DOHH2 (cell line): Measurements from ENCODE around the gene ALDH1L1.

Experiments
- H3F3A ChIP-seq: fragments of 200-600 bp; sonication (generic), shearing (Covaris generic); 2 replicates; pipeline ENCODE4 v1.6.0; 2016; ENCODE audit warnings: antibody characterized with exemption, mild to moderate bottlenecking; ENCODE audit not compliant: control insufficient read depth, insufficient read depth
- H3K27ac ChIP-seq: fragments of 200-600 bp; sonication (generic); 2 replicates; pipeline ENCODE4 v1.5.1; 2014; ENCODE audit warnings: low read depth, mild to moderate bottlenecking, low read length, moderate library complexity
- H3K27me3 ChIP-seq: fragments of 200-600 bp; sonication (generic); 2 replicates; pipeline ENCODE4 v1.6.1; 2014; ENCODE audit warnings: mild to moderate bottlenecking, low read length, mixed read lengths; ENCODE audit not compliant: control insufficient read depth
- H3K36me3 ChIP-seq: fragments of 200-600 bp; sonication (generic); 2 replicates; pipeline ENCODE4 v1.6.1; 2014; ENCODE audit warnings: mild to moderate bottlenecking, low read length, moderate library complexity, mixed read lengths; ENCODE audit not compliant: control insufficient read depth
- H3K4me1 ChIP-seq: fragments of 200-600 bp; sonication (generic); 2 replicates; pipeline ENCODE4 v1.6.1; 2014; ENCODE audit warnings: mild to moderate bottlenecking, low read length, mixed read lengths; ENCODE audit not compliant: control insufficient read depth
- H3K4me2 ChIP-seq: fragments of 200-600 bp; sonication (generic); 2 replicates; pipeline ENCODE4 v1.6.0; 2014; ENCODE audit warnings: mild to moderate bottlenecking, low read length, moderate library complexity
- H3K4me3 ChIP-seq: fragments of 200-600 bp; sonication (generic); 2 replicates; pipeline ENCODE4 v1.5.1; 2014; ENCODE audit warnings: mild to moderate bottlenecking, low read length, mixed read lengths
- H3K79me2 ChIP-seq: fragments of 200-600 bp; sonication (generic); 2 replicates; pipeline ENCODE4 v1.6.1; 2014; ENCODE audit warnings: mild to moderate bottlenecking, low read length, mixed read lengths; ENCODE audit not compliant: control insufficient read depth
- H3K9me2 ChIP-seq: fragments of 200-600 bp; sonication (generic); replicated peaks from 2 replicates; pipeline ENCODE4 v1.6.1; 2014; ENCODE audit warnings: mild to moderate bottlenecking, low read length, mixed read lengths; ENCODE audit not compliant: control insufficient read depth
- H3K9me3 ChIP-seq: fragments of 200-600 bp; sonication (generic); 2 replicates; pipeline ENCODE4 v1.6.1; 2014; ENCODE audit warnings: antibody characterized with exemption, low read length, mixed read lengths; ENCODE audit not compliant: control insufficient read depth, insufficient read depth
- H4K20me1 ChIP-seq: fragments of 200-600 bp; sonication (generic); 2 replicates; pipeline ENCODE4 v1.6.0; 2014; ENCODE audit warnings: low read depth, mild to moderate bottlenecking, antibody characterized with exemption, low read length, moderate library complexity; ENCODE audit not compliant: control insufficient read depth, insufficient read depth
- EZH2phosphoT487 ChIP-seq: fragments of 200-600 bp; sonication (generic); IDR thresholded peaks from 2 replicates; pipeline ENCODE4 v1.6.1; 2017; ENCODE audit warnings: borderline replicate concordance, mild to moderate bottlenecking, antibody characterized with exemption, low read length, moderate library complexity, mixed read lengths
- TF ChIP-seq, protein P1 (sequence below): fragments of 200-600 bp; sonication (generic); IDR thresholded peaks from one replicate; pipeline ENCODE4 v1.5.1; 2014; ENCODE audit warnings: antibody characterized with exemption, mild to moderate bottlenecking, low read depth, low read length; ENCODE audit not compliant: poor library complexity, severe bottlenecking

ALDH1L1 gene

DNA sequence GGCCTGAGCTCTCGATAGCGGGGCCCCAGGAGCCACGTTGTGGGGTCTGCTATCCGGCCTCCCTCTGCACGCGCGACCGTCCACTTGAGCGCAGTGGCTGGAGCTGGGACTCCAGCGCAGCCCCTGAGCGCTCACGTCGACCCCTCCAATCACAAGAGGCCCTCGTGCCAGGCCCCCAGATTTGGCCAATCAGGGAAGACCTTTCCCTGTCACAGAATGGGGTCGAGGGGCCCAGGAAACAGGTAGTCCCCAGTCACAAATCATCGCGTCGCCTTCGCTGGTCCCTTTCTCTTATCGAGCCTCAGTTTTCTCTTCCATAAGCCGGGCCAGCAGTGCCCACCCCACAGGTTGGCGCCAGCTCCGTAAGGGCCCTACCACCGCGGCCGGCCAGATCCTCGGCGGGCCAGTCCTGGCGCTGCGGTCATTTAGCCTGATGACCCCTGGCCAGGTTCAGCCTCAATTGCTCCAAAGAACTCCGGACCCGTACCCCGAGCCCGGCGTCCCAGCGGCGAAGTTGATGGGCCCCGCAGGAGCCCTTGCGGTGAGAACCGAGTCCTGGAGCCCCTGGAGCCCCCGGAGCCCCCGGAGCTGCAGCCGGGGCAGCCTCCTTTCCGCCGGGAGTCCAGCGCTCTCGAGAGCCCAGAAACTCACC, 435 bp downstream of the ALDH1L1 start:
- Histone ChIP-seq H3K27ac (no peak overlapping the region), H3K4me1 (no peaks in the 10 kb centered on the region), H3K9me3 (no peaks in the 10 kb centered on the region), H3K27me3 (0 out of 2 replicates have a peak, but pooled peaks cover 2% of the 10 kb centered on the region), H3K4me3 (no peak overlapping the region), H3K9me2 (no peaks in the 10 kb centered on the region), H3F3A (no peaks in the 10 kb centered on the region), H3K36me3 (no peaks in the 10 kb centered on the region), H3K79me2 (no peaks in the 10 kb centered on the region), H3K4me2 (no peak overlapping the region), H4K20me1 (no peaks in the 10 kb centered on the region)
- no peak for TF ChIP-seq EZH2phosphoT487
- TF ChIP-seq, protein P1, sequence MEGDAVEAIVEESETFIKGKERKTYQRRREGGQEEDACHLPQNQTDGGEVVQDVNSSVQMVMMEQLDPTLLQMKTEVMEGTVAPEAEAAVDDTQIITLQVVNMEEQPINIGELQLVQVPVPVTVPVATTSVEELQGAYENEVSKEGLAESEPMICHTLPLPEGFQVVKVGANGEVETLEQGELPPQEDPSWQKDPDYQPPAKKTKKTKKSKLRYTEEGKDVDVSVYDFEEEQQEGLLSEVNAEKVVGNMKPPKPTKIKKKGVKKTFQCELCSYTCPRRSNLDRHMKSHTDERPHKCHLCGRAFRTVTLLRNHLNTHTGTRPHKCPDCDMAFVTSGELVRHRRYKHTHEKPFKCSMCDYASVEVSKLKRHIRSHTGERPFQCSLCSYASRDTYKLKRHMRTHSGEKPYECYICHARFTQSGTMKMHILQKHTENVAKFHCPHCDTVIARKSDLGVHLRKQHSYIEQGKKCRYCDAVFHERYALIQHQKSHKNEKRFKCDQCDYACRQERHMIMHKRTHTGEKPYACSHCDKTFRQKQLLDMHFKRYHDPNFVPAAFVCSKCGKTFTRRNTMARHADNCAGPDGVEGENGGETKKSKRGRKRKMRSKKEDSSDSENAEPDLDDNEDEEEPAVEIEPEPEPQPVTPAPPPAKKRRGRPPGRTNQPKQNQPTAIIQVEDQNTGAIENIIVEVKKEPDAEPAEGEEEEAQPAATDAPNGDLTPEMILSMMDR: no peak

DNA sequence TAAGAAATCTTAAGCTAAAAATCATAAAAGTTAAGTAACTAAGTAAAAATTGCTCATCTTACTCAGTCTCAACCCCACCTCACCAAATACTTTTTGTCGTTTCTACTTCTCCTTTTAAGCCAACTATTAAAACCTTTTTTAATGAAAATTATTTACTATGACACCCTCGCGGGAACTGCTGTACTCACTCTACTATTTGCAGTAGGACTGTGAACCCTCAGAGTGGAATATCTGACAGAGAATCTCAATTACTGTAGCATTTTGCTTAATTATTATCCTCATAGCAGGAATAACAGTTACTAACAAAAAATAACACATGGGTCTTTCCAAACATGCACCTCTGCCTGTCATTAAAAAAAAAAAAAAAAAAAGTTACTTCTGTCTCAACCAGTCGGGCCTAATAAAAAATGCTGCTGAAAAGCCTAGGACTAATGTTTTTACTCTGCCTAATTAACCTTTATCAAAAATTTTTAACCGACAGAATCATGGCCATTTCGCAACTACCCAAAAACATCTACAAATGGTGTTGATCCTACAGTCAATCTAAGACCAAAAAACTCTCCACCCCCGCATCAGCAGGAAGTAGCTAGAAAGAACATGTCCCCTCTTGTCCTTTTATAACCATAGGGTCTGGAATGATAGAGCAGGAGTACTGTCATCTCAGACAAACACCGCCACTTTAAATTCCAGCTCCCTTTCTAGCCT, 10.2 kb downstream of the ALDH1L1 start:
- Histone ChIP-seq H3K27me3 (peaks cover 18% of the 10 kb centered on the region), H3K4me3 (no peak overlapping the region), H3K36me3 (no peaks in the 10 kb centered on the region), H3K79me2 (no peaks in the 10 kb centered on the region), H3K9me2 (no peaks in the 10 kb centered on the region), H3K27ac (no peak overlapping the region), H4K20me1 (no peaks in the 10 kb centered on the region), H3K4me1 (no peaks in the 10 kb centered on the region), H3K9me3 (no peaks in the 10 kb centered on the region), H3F3A (no peaks in the 10 kb centered on the region), H3K4me2 (no peak overlapping the region)
- TF ChIP-seq, protein P1: no peak
- no peak for TF ChIP-seq EZH2phosphoT487

DNA sequence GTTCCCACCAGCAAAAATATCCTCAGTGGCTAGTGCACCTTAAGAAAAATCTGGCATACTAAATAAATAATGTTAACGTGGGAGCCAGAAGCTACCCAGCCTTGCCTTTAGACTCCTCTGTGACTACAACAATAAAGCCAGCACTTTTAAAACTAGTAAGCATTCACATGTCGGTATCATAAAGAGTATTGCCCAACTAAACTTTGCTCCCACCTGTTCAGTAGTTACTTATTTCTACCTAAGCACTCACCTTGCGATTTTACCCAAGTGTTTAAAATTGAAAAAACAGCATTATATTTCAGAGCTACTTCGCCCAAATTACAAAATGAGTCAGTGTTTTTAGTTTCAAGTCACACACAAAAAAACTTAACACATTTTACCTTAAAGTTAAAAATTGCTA, 12.8 kb downstream of the ALDH1L1 start:
- peaks cover 21% of the 10 kb centered on the region for H3K27me3 ChIP-seq
- H3K4me2 ChIP-seq: no peak overlapping the region
- H3K27ac ChIP-seq: no peak overlapping the region
- no peaks in the 10 kb centered on the region for H3K9me2 ChIP-seq
- no peaks in the 10 kb centered on the region for H3F3A ChIP-seq
- H3K36me3 ChIP-seq: no peaks in the 10 kb centered on the region
- no peaks in the 10 kb centered on the region for H3K4me1 ChIP-seq
- TF ChIP-seq EZH2phosphoT487: no peak
- TF ChIP-seq, protein P1: no peak
- no peaks in the 10 kb centered on the region for H3K79me2 ChIP-seq
- H4K20me1 ChIP-seq: no peaks in the 10 kb centered on the region
- H3K4me3 ChIP-seq: no peak overlapping the region
- H3K9me3 ChIP-seq: no peaks in the 10 kb centered on the region
